Measurements from ENCODE around the gene CASK.

DNA sequence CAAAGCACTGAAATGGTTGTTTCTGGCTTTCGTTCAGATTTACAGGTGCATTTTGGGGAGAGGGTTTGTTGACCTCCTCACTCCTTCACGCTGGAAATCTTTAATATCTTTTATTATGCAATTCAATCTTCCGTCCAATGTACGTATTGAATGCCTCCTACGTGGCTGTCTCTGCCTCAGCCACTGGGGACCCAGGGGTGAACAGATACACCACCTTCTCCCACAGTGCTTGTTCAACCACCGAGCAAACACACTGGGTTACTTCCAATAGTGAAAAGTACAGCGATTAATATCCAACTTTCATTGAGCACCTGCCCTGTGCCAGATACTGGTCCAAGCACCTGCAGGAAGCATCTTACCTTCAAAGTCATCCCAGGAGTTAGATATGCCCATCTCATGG, 424.2 kb downstream of the CASK start:
- TF ChIP-seq, protein P1, sequence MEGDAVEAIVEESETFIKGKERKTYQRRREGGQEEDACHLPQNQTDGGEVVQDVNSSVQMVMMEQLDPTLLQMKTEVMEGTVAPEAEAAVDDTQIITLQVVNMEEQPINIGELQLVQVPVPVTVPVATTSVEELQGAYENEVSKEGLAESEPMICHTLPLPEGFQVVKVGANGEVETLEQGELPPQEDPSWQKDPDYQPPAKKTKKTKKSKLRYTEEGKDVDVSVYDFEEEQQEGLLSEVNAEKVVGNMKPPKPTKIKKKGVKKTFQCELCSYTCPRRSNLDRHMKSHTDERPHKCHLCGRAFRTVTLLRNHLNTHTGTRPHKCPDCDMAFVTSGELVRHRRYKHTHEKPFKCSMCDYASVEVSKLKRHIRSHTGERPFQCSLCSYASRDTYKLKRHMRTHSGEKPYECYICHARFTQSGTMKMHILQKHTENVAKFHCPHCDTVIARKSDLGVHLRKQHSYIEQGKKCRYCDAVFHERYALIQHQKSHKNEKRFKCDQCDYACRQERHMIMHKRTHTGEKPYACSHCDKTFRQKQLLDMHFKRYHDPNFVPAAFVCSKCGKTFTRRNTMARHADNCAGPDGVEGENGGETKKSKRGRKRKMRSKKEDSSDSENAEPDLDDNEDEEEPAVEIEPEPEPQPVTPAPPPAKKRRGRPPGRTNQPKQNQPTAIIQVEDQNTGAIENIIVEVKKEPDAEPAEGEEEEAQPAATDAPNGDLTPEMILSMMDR (conservative IDR thresholded peaks at IDR 0.05; ENCODE audit: low read depth, low read length): no peak
- TF ChIP-seq EZH2 (IDR thresholded peaks at IDR 0.05; ENCODE audit: borderline replicate concordance, low read depth, low read length, poor library complexity, severe bottlenecking): no peak

Measured in A673 (cell line).